HepG2 (cell line): ENCODE data around the gene MRPL37.

Source experiments
- ZBTB20 ChIP-seq: sonication (generic); formaldehyde crosslinking; IDR thresholded peaks from 2 replicates; pipeline ENCODE4 v1.8.1; 2023; ENCODE audit warnings: missing genetic modification reagents, low read depth, mild to moderate bottlenecking, borderline replicate concordance
- TF ChIP-seq, protein P1 (sequence below): sonication (generic); formaldehyde crosslinking; IDR thresholded peaks from 2 replicates; pipeline ENCODE4 v1.5.0; 2020; ENCODE audit warnings: mild to moderate bottlenecking, missing genetic modification reagents, moderate library complexity
- TF ChIP-seq, protein P2 (sequence below), 2 experiments: sonication (generic) in 1 of 2; formaldehyde crosslinking in 1 of 2; IDR thresholded peaks; 2 replicates each; pipeline versions ENCODE4 v1.4.0 to v1.6.1; 2018 to 2020; ENCODE audit warnings: missing genetic modification reagents in 2 of 2, borderline replicate concordance in 1 of 2, low read depth in 1 of 2, mild to moderate bottlenecking in 1 of 2, missing biosample characterization in 1 of 2

DNA sequence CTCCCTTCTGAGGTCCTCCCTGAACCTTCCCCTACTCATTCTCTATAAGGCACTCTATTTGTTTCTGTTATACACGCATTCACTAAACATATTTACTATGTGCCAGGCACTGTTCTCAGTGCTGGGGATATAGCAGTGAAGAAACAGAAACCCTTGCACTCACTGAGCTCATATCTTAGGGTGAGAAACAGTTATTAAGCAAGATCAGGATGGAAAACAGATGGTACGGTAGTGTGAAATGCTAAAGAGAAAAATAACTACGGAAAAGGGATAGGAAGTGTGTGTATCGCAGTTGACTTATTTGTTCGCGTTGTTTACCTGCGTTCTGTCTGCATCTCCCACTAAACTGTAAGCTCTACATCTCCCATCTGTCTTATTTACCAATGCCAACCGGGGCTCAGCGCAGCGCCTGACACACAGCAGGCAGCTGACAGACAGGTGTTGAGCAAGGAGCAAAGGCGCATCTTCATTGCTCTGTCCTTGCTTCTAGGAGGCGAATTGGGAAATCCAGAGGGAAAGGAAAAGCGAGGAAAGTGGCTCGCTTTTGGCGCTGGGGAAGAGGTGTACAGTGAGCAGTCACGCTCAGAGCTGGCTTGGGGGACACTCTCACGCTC is 709 bp upstream of the MRPL37 start:
- TF ChIP-seq, protein P1, sequence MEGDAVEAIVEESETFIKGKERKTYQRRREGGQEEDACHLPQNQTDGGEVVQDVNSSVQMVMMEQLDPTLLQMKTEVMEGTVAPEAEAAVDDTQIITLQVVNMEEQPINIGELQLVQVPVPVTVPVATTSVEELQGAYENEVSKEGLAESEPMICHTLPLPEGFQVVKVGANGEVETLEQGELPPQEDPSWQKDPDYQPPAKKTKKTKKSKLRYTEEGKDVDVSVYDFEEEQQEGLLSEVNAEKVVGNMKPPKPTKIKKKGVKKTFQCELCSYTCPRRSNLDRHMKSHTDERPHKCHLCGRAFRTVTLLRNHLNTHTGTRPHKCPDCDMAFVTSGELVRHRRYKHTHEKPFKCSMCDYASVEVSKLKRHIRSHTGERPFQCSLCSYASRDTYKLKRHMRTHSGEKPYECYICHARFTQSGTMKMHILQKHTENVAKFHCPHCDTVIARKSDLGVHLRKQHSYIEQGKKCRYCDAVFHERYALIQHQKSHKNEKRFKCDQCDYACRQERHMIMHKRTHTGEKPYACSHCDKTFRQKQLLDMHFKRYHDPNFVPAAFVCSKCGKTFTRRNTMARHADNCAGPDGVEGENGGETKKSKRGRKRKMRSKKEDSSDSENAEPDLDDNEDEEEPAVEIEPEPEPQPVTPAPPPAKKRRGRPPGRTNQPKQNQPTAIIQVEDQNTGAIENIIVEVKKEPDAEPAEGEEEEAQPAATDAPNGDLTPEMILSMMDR (CRISPR knock-in tag), result no peak
- TF ChIP-seq, protein P2, sequence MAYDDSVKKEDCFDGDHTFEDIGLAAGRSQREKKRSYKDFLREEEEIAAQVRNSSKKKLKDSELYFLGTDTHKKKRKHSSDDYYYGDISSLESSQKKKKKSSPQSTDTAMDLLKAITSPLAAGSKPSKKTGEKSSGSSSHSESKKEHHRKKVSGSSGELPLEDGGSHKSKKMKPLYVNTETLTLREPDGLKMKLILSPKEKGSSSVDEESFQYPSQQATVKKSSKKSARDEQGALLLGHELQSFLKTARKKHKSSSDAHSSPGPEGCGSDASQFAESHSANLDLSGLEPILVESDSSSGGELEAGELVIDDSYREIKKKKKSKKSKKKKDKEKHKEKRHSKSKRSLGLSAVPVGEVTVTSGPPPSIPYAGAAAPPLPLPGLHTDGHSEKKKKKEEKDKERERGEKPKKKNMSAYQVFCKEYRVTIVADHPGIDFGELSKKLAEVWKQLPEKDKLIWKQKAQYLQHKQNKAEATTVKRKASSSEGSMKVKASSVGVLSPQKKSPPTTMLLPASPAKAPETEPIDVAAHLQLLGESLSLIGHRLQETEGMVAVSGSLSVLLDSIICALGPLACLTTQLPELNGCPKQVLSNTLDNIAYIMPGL (CRISPR knock-in tag; IDR thresholded peaks at IDR 0.05; ENCODE audit: borderline replicate concordance in 1 of 2, low read depth in 1 of 2), result 0 out of 4 replicates have a peak, but pooled peaks of 1 of the 2 experiments have one; percentile 18
- no peak for TF ChIP-seq ZBTB20 (CRISPR knock-in tag)
